Measurements from ENCODE around the gene NTSR2.

The NTSR2 gene

GRCh38 chr2:11681722-11682589 lies 12.0 kb upstream of the NTSR2 start:
- no peak overlapping the region for H3K27ac ChIP-seq (ENCODE audit: low read depth, low read length)
- H3K4me2 ChIP-seq (ENCODE audit: low read length), result no peak overlapping the region
- 0 out of 2 replicates have a peak, but pooled peaks cover 4% of the 10 kb centered on the region for H4K20me1 ChIP-seq (ENCODE audit: control insufficient read depth, insufficient read depth, low read depth, low read length)

GRCh38 chr2:11680901-11681721 lies 11.1 kb upstream of the NTSR2 start:
- H3K79me2 ChIP-seq (ENCODE audit: control insufficient read depth, low read length), result no peaks in the 10 kb centered on the region
- no peak overlapping the region for H3K4me2 ChIP-seq (ENCODE audit: low read length)
- H3K27ac ChIP-seq (ENCODE audit: low read depth, low read length), result no peak overlapping the region
- H3F3A ChIP-seq (ENCODE audit: control insufficient read depth, insufficient read depth), result no peaks in the 10 kb centered on the region
- no peaks in the 10 kb centered on the region for H3K9me2 ChIP-seq (replicated peaks; ENCODE audit: control insufficient read depth, low read length)
- no peak for TF ChIP-seq CTCF (IDR thresholded peaks at IDR 0.05; ENCODE audit: low read depth, low read length, poor library complexity, severe bottlenecking)
- no peak for TF ChIP-seq EZH2phosphoT487 (IDR thresholded peaks at IDR 0.05; ENCODE audit: borderline replicate concordance, low read length)
- H3K27me3 ChIP-seq (ENCODE audit: control insufficient read depth, low read length), result peaks cover 35% of the 10 kb centered on the region
- no peaks in the 10 kb centered on the region for H3K9me3 ChIP-seq (ENCODE audit: control insufficient read depth, insufficient read depth, low read length)
- no peaks in the 10 kb centered on the region for H3K36me3 ChIP-seq (ENCODE audit: control insufficient read depth, low read length)
- H3K4me3 ChIP-seq (ENCODE audit: low read length), result no peak overlapping the region
- H3K4me1 ChIP-seq (ENCODE audit: control insufficient read depth, low read length), result 0 out of 2 replicates have a peak, but pooled peaks cover 2% of the 10 kb centered on the region
- H4K20me1 ChIP-seq (ENCODE audit: control insufficient read depth, insufficient read depth, low read depth, low read length), result 0 out of 2 replicates have a peak, but pooled peaks cover 4% of the 10 kb centered on the region

More at GRCh38 chr2:11681722-11682589, 12.0 kb upstream of the NTSR2 start:
- H3F3A ChIP-seq (ENCODE audit: control insufficient read depth, insufficient read depth), result no peaks in the 10 kb centered on the region
- peaks cover 30% of the 10 kb centered on the region for H3K27me3 ChIP-seq (ENCODE audit: control insufficient read depth, low read length)
- H3K36me3 ChIP-seq (ENCODE audit: control insufficient read depth, low read length), result no peaks in the 10 kb centered on the region
- H3K79me2 ChIP-seq (ENCODE audit: control insufficient read depth, low read length), result no peaks in the 10 kb centered on the region
- H3K4me3 ChIP-seq (ENCODE audit: low read length), result no peak overlapping the region
- 0 out of 2 replicates have a peak, but pooled peaks cover 2% of the 10 kb centered on the region for H3K4me1 ChIP-seq (ENCODE audit: control insufficient read depth, low read length)
- no peaks in the 10 kb centered on the region for H3K9me2 ChIP-seq (replicated peaks; ENCODE audit: control insufficient read depth, low read length)
- no peaks in the 10 kb centered on the region for H3K9me3 ChIP-seq (ENCODE audit: control insufficient read depth, insufficient read depth, low read length)
- TF ChIP-seq EZH2phosphoT487 (IDR thresholded peaks at IDR 0.05; ENCODE audit: borderline replicate concordance, low read length), result no peak
- TF ChIP-seq CTCF (IDR thresholded peaks at IDR 0.05; ENCODE audit: low read depth, low read length, poor library complexity, severe bottlenecking), result peak; percentile 97

- H3K4me1 ChIP-seq (ENCODE audit: control insufficient read depth, low read length), result 0 out of 2 replicates have a peak, but pooled peaks cover 2% of the 10 kb centered on the region
- H3K36me3 ChIP-seq (ENCODE audit: control insufficient read depth, low read length), result no peaks in the 10 kb centered on the region
- no peaks in the 10 kb centered on the region for H3K9me3 ChIP-seq (ENCODE audit: control insufficient read depth, insufficient read depth, low read length)
- H3K9me2 ChIP-seq (replicated peaks; ENCODE audit: control insufficient read depth, low read length), result no peaks in the 10 kb centered on the region
- H3F3A ChIP-seq (ENCODE audit: control insufficient read depth, insufficient read depth), result no peaks in the 10 kb centered on the region
- no peaks in the 10 kb centered on the region for H3K79me2 ChIP-seq (ENCODE audit: control insufficient read depth, low read length)
- H3K4me3 ChIP-seq (ENCODE audit: low read length), result no peak overlapping the region
- no peak overlapping the region for H3K4me2 ChIP-seq (ENCODE audit: low read length)
- no peak overlapping the region for H3K27ac ChIP-seq (ENCODE audit: low read depth, low read length)
- H3K27me3 ChIP-seq (ENCODE audit: control insufficient read depth, low read length), result peaks cover 35% of the 10 kb centered on the region
- H4K20me1 ChIP-seq (ENCODE audit: control insufficient read depth, insufficient read depth, low read depth, low read length), result 0 out of 2 replicates have a peak, but pooled peaks cover 4% of the 10 kb centered on the region
- no peak for TF ChIP-seq CTCF (IDR thresholded peaks at IDR 0.05; ENCODE audit: low read depth, low read length, poor library complexity, severe bottlenecking)
- TF ChIP-seq EZH2phosphoT487 (IDR thresholded peaks at IDR 0.05; ENCODE audit: borderline replicate concordance, low read length), result no peak
These were observed 10.3 kb upstream of the NTSR2 start for GRCh38 chr2:11680182-11680900.

Data from DOHH2 (cell line).